Measurements from ENCODE around the gene TARS2.
A peak's percentile ranks its signal among the peaks of the same experiment; 100 is the strongest.

The TARS2 gene

DNA sequence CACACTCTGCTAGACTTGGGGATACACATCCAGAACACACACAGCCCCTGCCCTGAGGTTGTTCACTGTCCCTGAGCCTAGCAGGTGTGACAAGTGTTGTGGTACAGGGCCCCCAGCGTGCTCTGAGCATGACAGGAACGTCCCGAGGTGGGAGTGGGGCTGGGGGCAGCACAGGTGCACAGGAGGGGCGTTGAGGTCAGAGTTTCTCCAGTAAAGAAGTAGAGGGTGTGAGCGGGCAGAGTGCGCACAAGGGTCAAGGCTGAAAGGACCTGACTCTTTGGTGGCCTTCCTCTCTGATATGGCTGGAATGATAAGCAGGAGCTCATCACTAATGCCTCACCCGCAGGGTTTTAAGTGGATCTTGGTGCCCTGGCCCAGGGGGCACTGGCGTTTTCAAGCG is 27.0 kb downstream of the TARS2 start:
- H2BK12ac ChIP-seq (ENCODE audit: low read length) = no peak overlapping the region
- no peak for DNase-seq (ENCODE audit: low spot score)
- H2AFZ ChIP-seq (ENCODE audit: low read length) = no peak overlapping the region
- no peaks in the 10 kb centered on the region for H3K79me1 ChIP-seq (ENCODE audit: low read depth, low read length)
- H2BK5ac ChIP-seq (ENCODE audit: low read length) = no peak overlapping the region
- H4K91ac ChIP-seq (ENCODE audit: low read depth, low read length, poor library complexity) = no peak overlapping the region
- H3K4me3 ChIP-seq (ENCODE audit: low read length in 2 of 2) = no peak overlapping the region
- no peaks in the 10 kb centered on the region for H3K27me3 ChIP-seq (ENCODE audit: control insufficient read depth in 3 of 3, insufficient read depth in 3 of 3, low read depth in 1 of 3, low read length in 3 of 3)
- no peak overlapping the region for H3K27ac ChIP-seq (replicated peaks; ENCODE audit: low read length)
- no peak overlapping the region for H3K14ac ChIP-seq (ENCODE audit: low read length)
- no peak overlapping the region for H3K4me2 ChIP-seq (ENCODE audit: insufficient read depth, low read length, poor library complexity, severe bottlenecking)
- H3K23ac ChIP-seq (ENCODE audit: low read depth, low read length, poor library complexity) = no peak overlapping the region
- no CpG with 5 or more reads among the region's 9 CpGs for WGBS, 2 donors (ENCODE audit: extremely low coverage in 2 of 2, insufficient read length in 2 of 2, insufficient replicate concordance in 1 of 2)
- H2AK5ac ChIP-seq (ENCODE audit: low read depth, low read length) = peak overlapping the region; percentile 49
- H2BK120ac ChIP-seq (ENCODE audit: low read depth, low read length) = no peak overlapping the region
- H3K18ac ChIP-seq (ENCODE audit: low read length) = no peak overlapping the region
- no peak overlapping the region for H2BK15ac ChIP-seq (ENCODE audit: low read length)
- H3K9ac ChIP-seq (ENCODE audit: low read depth, low read length, poor library complexity) = peak overlapping the region; percentile 72
- H3K36me3 ChIP-seq (replicated peaks in 1 of 2; ENCODE audit: control insufficient read depth in 2 of 2, insufficient read depth in 2 of 2, low read length in 2 of 2) = peaks cover 5 to 12% of the 10 kb centered on the region in 2 donors
- H3K4me1 ChIP-seq (ENCODE audit: control insufficient read depth in 2 of 2, insufficient read depth in 1 of 2, low read depth in 1 of 2, low read length in 2 of 2) = peaks cover 2 to 5% of the 10 kb centered on the region in 2 donors
- no peaks in the 10 kb centered on the region for H3K9me3 ChIP-seq (replicated peaks in 1 of 2; ENCODE audit: control insufficient read depth in 2 of 2, insufficient read depth in 1 of 2, low read depth in 1 of 2, low read length in 2 of 2)
- H4K8ac ChIP-seq (ENCODE audit: low read depth, low read length) = no peak overlapping the region
- H3K4ac ChIP-seq (ENCODE audit: low read length) = no peak overlapping the region

DNA sequence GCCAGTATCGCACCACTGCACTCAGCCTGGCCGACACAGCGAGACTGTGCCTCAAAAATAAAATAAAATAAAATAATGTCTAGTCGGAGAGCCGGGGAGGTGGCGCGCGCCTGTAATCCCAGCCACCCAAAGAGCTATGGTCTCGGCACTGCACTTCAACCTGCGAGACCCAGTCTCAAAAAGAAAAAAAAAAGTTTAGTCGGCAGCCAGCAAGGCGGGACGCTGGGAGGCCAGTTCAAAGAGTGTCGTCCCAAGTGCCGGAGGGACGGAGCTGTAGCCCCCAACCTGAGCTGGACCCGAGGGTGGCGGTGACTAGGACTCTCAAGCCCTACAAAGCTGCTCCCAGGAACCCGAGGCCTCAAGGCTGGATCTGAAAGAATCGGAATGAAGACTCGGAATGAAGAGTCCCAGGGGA is 27.7 kb downstream of the TARS2 start:
- Histone ChIP-seq H3K27ac (replicated peaks; ENCODE audit: low read length) (peak overlapping the region; percentile 35), H2AK5ac (ENCODE audit: low read depth, low read length) (no peak overlapping the region), H2BK15ac (ENCODE audit: low read length) (peak overlapping the region; percentile 18), H3K4ac (ENCODE audit: low read length) (no peak overlapping the region), H4K91ac (ENCODE audit: low read depth, low read length, poor library complexity) (no peak overlapping the region), H3K79me1 (ENCODE audit: low read depth, low read length) (no peaks in the 10 kb centered on the region), H3K18ac (ENCODE audit: low read length) (peak overlapping the region; percentile 80), H2BK5ac (ENCODE audit: low read length) (peak overlapping the region; percentile 26), H3K27me3 (ENCODE audit: control insufficient read depth in 3 of 3, insufficient read depth in 3 of 3, low read depth in 1 of 3, low read length in 3 of 3) (no peaks in the 10 kb centered on the region), H4K8ac (ENCODE audit: low read depth, low read length) (no peak overlapping the region), H3K36me3 (replicated peaks in 1 of 2; ENCODE audit: control insufficient read depth in 2 of 2, insufficient read depth in 2 of 2, low read length in 2 of 2) (peaks cover 5 to 12% of the 10 kb centered on the region in 2 donors), H3K9ac (ENCODE audit: low read depth, low read length, poor library complexity) (peak overlapping the region; percentile 88), H3K4me2 (ENCODE audit: insufficient read depth, low read length, poor library complexity, severe bottlenecking) (peak overlapping the region; percentile 91), H3K23ac (ENCODE audit: low read depth, low read length, poor library complexity) (peak overlapping the region; percentile 16), H3K9me3 (replicated peaks in 1 of 2; ENCODE audit: control insufficient read depth in 2 of 2, insufficient read depth in 1 of 2, low read depth in 1 of 2, low read length in 2 of 2) (no peaks in the 10 kb centered on the region), H2BK120ac (ENCODE audit: low read depth, low read length) (no peak overlapping the region), H3K14ac (ENCODE audit: low read length) (no peak overlapping the region), H3K4me1 (ENCODE audit: control insufficient read depth in 2 of 2, insufficient read depth in 1 of 2, low read depth in 1 of 2, low read length in 2 of 2) (peaks cover 2 to 5% of the 10 kb centered on the region in 2 donors), H2BK12ac (ENCODE audit: low read length) (no peak overlapping the region), H3K4me3 (ENCODE audit: low read length in 2 of 2) (peak overlapping the region; percentile 82 to 86), H2AFZ (ENCODE audit: low read length) (peak overlapping the region; percentile 98)
- DNase-seq (ENCODE audit: low spot score) = no peak
- no CpG with 5 or more reads among the region's 21 CpGs for WGBS, 2 donors (ENCODE audit: extremely low coverage in 2 of 2, insufficient read length in 2 of 2, insufficient replicate concordance in 1 of 2)

DNA sequence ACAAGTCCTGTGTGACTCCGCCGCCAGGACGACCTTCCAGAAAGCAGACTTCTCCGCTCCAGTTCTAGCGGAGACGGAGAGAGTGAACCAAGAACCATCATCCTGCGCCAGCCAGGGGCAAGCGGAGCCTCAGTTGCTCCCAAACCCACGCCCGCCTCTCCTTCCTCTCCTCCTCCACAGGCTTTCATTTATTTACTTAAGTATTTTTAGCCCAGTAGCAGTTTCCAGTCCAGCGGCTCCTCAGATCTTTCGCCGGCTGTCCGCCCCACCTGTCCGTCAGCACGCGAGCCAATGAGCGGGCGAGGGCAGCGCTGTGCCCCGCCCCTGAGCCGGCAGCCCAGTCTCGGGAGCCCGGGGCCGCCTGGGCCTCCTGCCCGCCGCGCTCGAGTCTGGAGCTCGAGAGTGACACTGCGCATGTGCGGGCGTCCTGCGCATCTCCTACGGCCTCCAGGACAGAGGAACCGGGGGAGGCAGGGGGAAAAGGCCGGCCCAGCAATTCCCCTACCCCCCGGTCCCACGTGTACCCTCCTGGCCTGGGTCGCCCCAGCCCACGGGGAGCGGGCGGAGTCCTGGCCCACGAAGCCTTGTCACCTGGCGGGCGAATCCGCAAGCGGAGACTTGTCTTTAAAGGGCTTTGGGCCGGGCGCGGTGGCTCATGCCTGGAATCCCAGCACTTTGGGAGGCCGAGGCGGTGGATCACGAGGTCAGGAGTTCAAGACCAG is 28.3 kb downstream of the TARS2 start, which contains the start of gene FALEC:
TSS of gene FALEC (plus strand) at position 425 of the 722 bp plus-strand sequence.
- peak within 1 kb of the TSS; percentile 88 for H3K9ac ChIP-seq (ENCODE audit: low read depth, low read length, poor library complexity)
- H3K4me1 ChIP-seq (ENCODE audit: control insufficient read depth in 2 of 2, insufficient read depth in 1 of 2, low read depth in 1 of 2, low read length in 2 of 2) = peaks cover 2 to 5% of the 10 kb centered on the region in 2 donors
- H3K4ac ChIP-seq (ENCODE audit: low read length) = no peak within 1 kb of the TSS
- H3K9me3 ChIP-seq (replicated peaks in 1 of 2; ENCODE audit: control insufficient read depth in 2 of 2, insufficient read depth in 1 of 2, low read depth in 1 of 2, low read length in 2 of 2) = no peaks in the 10 kb centered on the region
- peak within 1 kb of the TSS; percentile 18 for H2BK15ac ChIP-seq (ENCODE audit: low read length)
- H3K27ac ChIP-seq (replicated peaks; ENCODE audit: low read length) = peak within 1 kb of the TSS; percentile 59
- no peak within 1 kb of the TSS for H4K91ac ChIP-seq (ENCODE audit: low read depth, low read length, poor library complexity)
- no peaks in the 10 kb centered on the region for H3K79me1 ChIP-seq (ENCODE audit: low read depth, low read length)
- no peak within 1 kb of the TSS for H2AK5ac ChIP-seq (ENCODE audit: low read depth, low read length)
- WGBS, 2 donors (ENCODE audit: extremely low coverage in 2 of 2, insufficient read length in 2 of 2, insufficient replicate concordance in 1 of 2) = no CpG with 5 or more reads among the region's 54 CpGs
- no peak within 1 kb of the TSS for H4K8ac ChIP-seq (ENCODE audit: low read depth, low read length)
- peaks cover 5 to 12% of the 10 kb centered on the region in 2 donors for H3K36me3 ChIP-seq (replicated peaks in 1 of 2; ENCODE audit: control insufficient read depth in 2 of 2, insufficient read depth in 2 of 2, low read length in 2 of 2)
- peak within 1 kb of the TSS; percentile 99 for H3K18ac ChIP-seq (ENCODE audit: low read length)
- H3K4me2 ChIP-seq (ENCODE audit: insufficient read depth, low read length, poor library complexity, severe bottlenecking) = peak within 1 kb of the TSS; percentile 91
- peak within 1 kb of the TSS; percentile 98 for H2AFZ ChIP-seq (ENCODE audit: low read length)
- H2BK120ac ChIP-seq (ENCODE audit: low read depth, low read length) = no peak within 1 kb of the TSS
- DNase-seq (ENCODE audit: low spot score) = peak; percentile 97
- H3K14ac ChIP-seq (ENCODE audit: low read length) = no peak within 1 kb of the TSS
- peak within 1 kb of the TSS; percentile 35 for H2BK5ac ChIP-seq (ENCODE audit: low read length)
- no peaks in the 10 kb centered on the region for H3K27me3 ChIP-seq (ENCODE audit: control insufficient read depth in 3 of 3, insufficient read depth in 3 of 3, low read depth in 1 of 3, low read length in 3 of 3)
- H2BK12ac ChIP-seq (ENCODE audit: low read length) = peak within 1 kb of the TSS; percentile 18
- H3K4me3 ChIP-seq (ENCODE audit: low read length in 2 of 2) = peak within 1 kb of the TSS; percentile 82 to 86
- H3K23ac ChIP-seq (ENCODE audit: low read depth, low read length, poor library complexity) = peak within 1 kb of the TSS; percentile 16

DNA sequence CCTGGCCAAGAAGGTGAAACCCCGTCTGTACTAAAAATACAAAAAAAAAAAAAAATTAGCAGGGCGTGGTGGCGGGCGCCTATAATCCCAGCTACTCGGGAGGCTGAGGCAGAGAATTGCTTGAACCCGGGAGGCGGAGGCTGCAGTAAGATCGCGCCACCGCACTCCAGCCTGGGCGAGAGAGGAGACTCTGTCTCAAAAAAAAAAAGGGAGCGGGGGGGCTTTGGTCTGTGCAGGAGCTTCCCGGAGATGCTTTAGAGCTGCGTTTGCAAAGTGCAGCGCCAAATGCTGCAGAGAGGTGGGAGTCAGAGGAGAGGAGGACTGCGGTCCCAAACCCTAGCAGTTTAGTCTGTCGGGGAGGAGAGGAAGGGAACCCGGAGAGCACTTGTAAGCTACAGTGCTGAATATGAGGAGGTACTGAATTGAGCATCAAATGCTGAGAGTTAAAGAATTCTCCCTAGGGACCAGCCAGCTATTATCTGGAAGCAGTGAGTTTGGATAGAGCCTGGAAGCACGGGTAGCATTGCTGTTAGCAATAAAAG is 28.9 kb downstream of the TARS2 start:
- Histone ChIP-seq H3K9ac (ENCODE audit: low read depth, low read length, poor library complexity) (no peak overlapping the region), H3K4ac (ENCODE audit: low read length) (no peak overlapping the region), H3K27me3 (ENCODE audit: control insufficient read depth in 3 of 3, insufficient read depth in 3 of 3, low read depth in 1 of 3, low read length in 3 of 3) (no peaks in the 10 kb centered on the region), H4K8ac (ENCODE audit: low read depth, low read length) (no peak overlapping the region), H2BK5ac (ENCODE audit: low read length) (peak overlapping the region; percentile 35), H3K79me1 (ENCODE audit: low read depth, low read length) (no peaks in the 10 kb centered on the region), H3K4me2 (ENCODE audit: insufficient read depth, low read length, poor library complexity, severe bottlenecking) (peak overlapping the region; percentile 67), H2BK120ac (ENCODE audit: low read depth, low read length) (no peak overlapping the region), H3K4me1 (ENCODE audit: control insufficient read depth in 2 of 2, insufficient read depth in 1 of 2, low read depth in 1 of 2, low read length in 2 of 2) (peaks cover 2 to 5% of the 10 kb centered on the region in 2 donors), H3K27ac (replicated peaks; ENCODE audit: low read length) (no peak overlapping the region), H3K14ac (ENCODE audit: low read length) (no peak overlapping the region), H3K9me3 (replicated peaks in 1 of 2; ENCODE audit: control insufficient read depth in 2 of 2, insufficient read depth in 1 of 2, low read depth in 1 of 2, low read length in 2 of 2) (no peaks in the 10 kb centered on the region), H2BK12ac (ENCODE audit: low read length) (no peak overlapping the region), H3K23ac (ENCODE audit: low read depth, low read length, poor library complexity) (no peak overlapping the region), H3K4me3 (ENCODE audit: low read length in 2 of 2) (peak overlapping the region; percentile 66 to 82), H3K36me3 (replicated peaks in 1 of 2; ENCODE audit: control insufficient read depth in 2 of 2, insufficient read depth in 2 of 2, low read length in 2 of 2) (peaks cover 5 to 12% of the 10 kb centered on the region in 2 donors), H4K91ac (ENCODE audit: low read depth, low read length, poor library complexity) (no peak overlapping the region), H2AFZ (ENCODE audit: low read length) (peak overlapping the region; percentile 98), H3K18ac (ENCODE audit: low read length) (no peak overlapping the region), H2BK15ac (ENCODE audit: low read length) (no peak overlapping the region), H2AK5ac (ENCODE audit: low read depth, low read length) (no peak overlapping the region)
- DNase-seq (ENCODE audit: low spot score) = no peak
- no CpG with 5 or more reads among the region's 19 CpGs for WGBS, 2 donors (ENCODE audit: extremely low coverage in 2 of 2, insufficient read length in 2 of 2, insufficient replicate concordance in 1 of 2)
